HepG2 (cell line): ENCODE measurements around the gene ACP7. TPM values are rescaled to one million over a fixed set of nuclear protein-coding genes. Genes with fewer than 3 reads are reported as not detected.

ENCODE experiments used
- CHD4 ChIP-seq: fragments of 200-600 bp; sonication (generic); IDR thresholded peaks from 2 replicates; pipeline ENCODE4 v1.7.0; 2017; ENCODE audit warnings: mild to moderate bottlenecking, low read length, borderline replicate concordance
- HOXA9 ChIP-seq: sonication (generic); formaldehyde crosslinking; IDR thresholded peaks from 2 replicates; pipeline ENCODE4 v1.8.1; 2022; ENCODE audit warnings: missing genetic modification reagents, mild to moderate bottlenecking, moderate library complexity, borderline replicate concordance
- KDM2A ChIP-seq: sonication (generic); formaldehyde crosslinking; IDR thresholded peaks from 2 replicates; pipeline ENCODE4 v1.4.0; 2020; ENCODE audit warnings: low read depth, missing genetic modification reagents, borderline replicate concordance
- NFIC ChIP-seq: IDR thresholded peaks from 2 replicates; pipeline ENCODE4 v1.6.1; 2012; ENCODE audit warnings: mild to moderate bottlenecking, low read length, inconsistent platforms
- NFKBIZ ChIP-seq: IDR thresholded peaks from 2 replicates; pipeline ENCODE4 v1.6.1; 2018; ENCODE audit warnings: missing genetic modification reagents, missing compliant biosample characterization
- RFX5 ChIP-seq: IDR thresholded peaks from 2 replicates; pipeline ENCODE4 v1.6.1; 2011; ENCODE audit warnings: low read depth, low read length, improper control_type of control experiment
- SIN3A ChIP-seq: IDR thresholded peaks from 2 replicates; pipeline ENCODE4 v1.6.1; 2011; ENCODE audit warnings: low read depth, mild to moderate bottlenecking, control low read depth, low read length, borderline replicate concordance
- SOX5 ChIP-seq: IDR thresholded peaks from 2 replicates; pipeline ENCODE4 v1.6.1; 2016; ENCODE audit warnings: borderline replicate concordance
- YEATS2 ChIP-seq: sonication (generic); formaldehyde crosslinking; IDR thresholded peaks from 2 replicates; pipeline ENCODE4 v1.4.0; 2020; ENCODE audit warnings: missing genetic modification reagents, borderline replicate concordance
- ZNF530 ChIP-seq: sonication (generic); formaldehyde crosslinking; IDR thresholded peaks from 2 replicates; pipeline ENCODE4 v1.5.0; 2020; ENCODE audit warnings: low read depth, mild to moderate bottlenecking, missing genetic modification reagents
- ZNF614 ChIP-seq: IDR thresholded peaks from 2 replicates; pipeline ENCODE4 v1.6.1; 2018; ENCODE audit warnings: missing biosample characterization, missing genetic modification reagents, inconsistent platforms, borderline replicate concordance
- polyA plus RNA-seq, 8 experiments: library from polyadenylated mRNA; depleted of rRNA in 3 of 8; stranded (reverse) in 7 of 8; unstranded in 1 of 8; fragments of >200 nt; fragmentation: Illumina TruSeq in 4 of 8; extraction: Trizol in 4 of 8; gene quantifications; 2 replicates each; pipeline versions ENCODE4 v1.2.1 to v1.2.3, GENCODE V29; 2011 to 2016; ENCODE audit warnings: low read depth in 4 of 8, missing spikeins in 1 of 8, mixed read lengths in 1 of 8; ENCODE audit not compliant: insufficient read depth in 1 of 8
- total RNA-seq, 5 experiments: library from RNA; depleted of rRNA; stranded (reverse); fragments of >200 nt; fragmentation: Illumina TruSeq; extraction: Trizol; gene quantifications; 2 replicates each; pipeline ENCODE4 v1.2.3, GENCODE V29; 2016; ENCODE audit warnings: low read depth in 1 of 5
- TF ChIP-seq, protein P1 (sequence below): sonication (generic); formaldehyde crosslinking; IDR thresholded peaks from 2 replicates; pipeline ENCODE4 v1.5.0; 2020; ENCODE audit warnings: missing genetic modification reagents, mild to moderate bottlenecking, borderline replicate concordance
- TF ChIP-seq, protein P2 (sequence below): sonication (generic); formaldehyde crosslinking; IDR thresholded peaks from 2 replicates; pipeline ENCODE4 v1.5.0; 2020; ENCODE audit warnings: mild to moderate bottlenecking, missing genetic modification reagents, borderline replicate concordance
- TF ChIP-seq, protein P3 (sequence below): sonication (generic); formaldehyde crosslinking; IDR thresholded peaks from 2 replicates; pipeline ENCODE4 v1.4.0; 2020; ENCODE audit warnings: missing genetic modification reagents, borderline replicate concordance
- TF ChIP-seq, protein P4 (sequence below): IDR thresholded peaks from 2 replicates; pipeline ENCODE4 v1.4.0; 2020; ENCODE audit warnings: mild to moderate bottlenecking, missing genetic modification reagents
- TF ChIP-seq, protein P5 (sequence below): sonication (generic); formaldehyde crosslinking; IDR thresholded peaks from 2 replicates; pipeline ENCODE4 v1.5.0; 2020; ENCODE audit warnings: missing genetic modification reagents

Gene ACP7
- total and polyA plus RNA-seq, 2 of the 13 experiments (the other 11 are each of a cell fraction or from before 2014, with no cell fraction given): not detected

DNA sequence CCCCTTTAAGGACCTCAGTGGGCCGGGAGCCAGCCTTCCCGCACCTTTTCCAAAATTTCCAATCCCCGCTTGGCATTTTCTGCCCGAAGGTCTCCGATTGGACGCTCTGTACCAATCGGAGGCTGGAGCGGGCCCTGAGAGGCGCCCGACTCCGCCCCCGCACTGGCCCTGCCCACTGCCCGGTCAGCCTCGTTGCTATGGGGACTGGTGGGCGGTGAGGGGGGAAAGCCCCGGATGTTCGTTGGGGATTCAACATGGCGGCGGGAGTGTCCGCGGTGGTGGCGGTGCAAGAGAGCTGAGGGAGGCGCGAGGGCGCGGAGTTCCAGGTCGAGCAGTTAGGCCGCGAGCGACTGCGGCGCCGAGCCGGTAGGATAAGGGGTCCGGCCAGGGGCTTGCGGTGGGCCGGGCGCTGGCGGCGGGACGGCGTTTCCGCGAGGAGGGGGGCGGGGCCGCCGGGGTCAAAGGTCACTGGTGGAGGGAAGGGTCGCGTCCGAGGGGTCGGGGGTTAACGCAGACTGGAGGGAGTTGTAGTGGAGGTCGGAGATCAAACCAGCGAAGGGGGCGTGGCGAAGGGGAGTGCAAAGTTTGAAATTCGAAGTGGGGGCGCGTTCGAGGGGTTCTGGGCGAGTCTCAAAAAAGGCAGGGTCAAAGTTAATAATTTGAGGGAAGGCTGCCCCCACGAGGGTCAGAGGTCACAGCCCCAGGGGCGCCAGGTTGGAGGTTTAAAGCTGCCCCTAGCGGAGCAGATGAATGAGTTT is 41.6 kb downstream of the ACP7 start, which contains the start of gene PAK4 (continued):
- no peak; the same call in 1 of the 2 replicates for TF ChIP-seq SIN3A
- TF ChIP-seq RFX5: peak; percentile 71
- TF ChIP-seq, protein P1, sequence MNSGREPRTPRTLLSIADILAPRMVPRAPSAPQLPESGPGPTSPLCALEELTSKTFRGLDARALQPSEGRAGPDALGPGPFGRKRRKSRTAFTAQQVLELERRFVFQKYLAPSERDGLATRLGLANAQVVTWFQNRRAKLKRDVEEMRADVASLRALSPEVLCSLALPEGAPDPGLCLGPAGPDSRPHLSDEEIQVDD (CRISPR knock-in tag): no peak
- no peak for TF ChIP-seq HOXA9 (CRISPR knock-in tag)
- peak; percentile 42; the same call in 1 of the 2 replicates for TF ChIP-seq CHD4
- TF ChIP-seq, protein P2, sequence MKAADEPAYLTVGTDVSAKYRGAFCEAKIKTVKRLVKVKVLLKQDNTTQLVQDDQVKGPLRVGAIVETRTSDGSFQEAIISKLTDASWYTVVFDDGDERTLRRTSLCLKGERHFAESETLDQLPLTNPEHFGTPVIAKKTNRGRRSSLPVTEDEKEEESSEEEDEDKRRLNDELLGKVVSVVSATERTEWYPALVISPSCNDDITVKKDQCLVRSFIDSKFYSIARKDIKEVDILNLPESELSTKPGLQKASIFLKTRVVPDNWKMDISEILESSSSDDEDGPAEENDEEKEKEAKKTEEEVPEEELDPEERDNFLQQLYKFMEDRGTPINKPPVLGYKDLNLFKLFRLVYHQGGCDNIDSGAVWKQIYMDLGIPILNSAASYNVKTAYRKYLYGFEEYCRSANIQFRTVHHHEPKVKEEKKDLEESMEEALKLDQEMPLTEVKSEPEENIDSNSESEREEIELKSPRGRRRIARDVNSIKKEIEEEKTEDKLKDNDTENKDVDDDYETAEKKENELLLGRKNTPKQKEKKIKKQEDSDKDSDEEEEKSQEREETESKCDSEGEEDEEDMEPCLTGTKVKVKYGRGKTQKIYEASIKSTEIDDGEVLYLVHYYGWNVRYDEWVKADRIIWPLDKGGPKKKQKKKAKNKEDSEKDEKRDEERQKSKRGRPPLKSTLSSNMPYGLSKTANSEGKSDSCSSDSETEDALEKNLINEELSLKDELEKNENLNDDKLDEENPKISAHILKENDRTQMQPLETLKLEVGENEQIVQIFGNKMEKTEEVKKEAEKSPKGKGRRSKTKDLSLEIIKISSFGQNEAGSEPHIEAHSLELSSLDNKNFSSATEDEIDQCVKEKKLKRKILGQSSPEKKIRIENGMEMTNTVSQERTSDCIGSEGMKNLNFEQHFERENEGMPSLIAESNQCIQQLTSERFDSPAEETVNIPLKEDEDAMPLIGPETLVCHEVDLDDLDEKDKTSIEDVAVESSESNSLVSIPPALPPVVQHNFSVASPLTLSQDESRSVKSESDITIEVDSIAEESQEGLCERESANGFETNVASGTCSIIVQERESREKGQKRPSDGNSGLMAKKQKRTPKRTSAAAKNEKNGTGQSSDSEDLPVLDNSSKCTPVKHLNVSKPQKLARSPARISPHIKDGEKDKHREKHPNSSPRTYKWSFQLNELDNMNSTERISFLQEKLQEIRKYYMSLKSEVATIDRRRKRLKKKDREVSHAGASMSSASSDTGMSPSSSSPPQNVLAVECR (CRISPR knock-in tag): peak; percentile 97
- no peak for TF ChIP-seq ZNF530
- TF ChIP-seq, protein P3, sequence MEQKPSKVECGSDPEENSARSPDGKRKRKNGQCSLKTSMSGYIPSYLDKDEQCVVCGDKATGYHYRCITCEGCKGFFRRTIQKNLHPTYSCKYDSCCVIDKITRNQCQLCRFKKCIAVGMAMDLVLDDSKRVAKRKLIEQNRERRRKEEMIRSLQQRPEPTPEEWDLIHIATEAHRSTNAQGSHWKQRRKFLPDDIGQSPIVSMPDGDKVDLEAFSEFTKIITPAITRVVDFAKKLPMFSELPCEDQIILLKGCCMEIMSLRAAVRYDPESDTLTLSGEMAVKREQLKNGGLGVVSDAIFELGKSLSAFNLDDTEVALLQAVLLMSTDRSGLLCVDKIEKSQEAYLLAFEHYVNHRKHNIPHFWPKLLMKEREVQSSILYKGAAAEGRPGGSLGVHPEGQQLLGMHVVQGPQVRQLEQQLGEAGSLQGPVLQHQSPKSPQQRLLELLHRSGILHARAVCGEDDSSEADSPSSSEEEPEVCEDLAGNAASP (CRISPR knock-in tag): no peak; the same call in 1 of the 2 replicates
- TF ChIP-seq, protein P4, sequence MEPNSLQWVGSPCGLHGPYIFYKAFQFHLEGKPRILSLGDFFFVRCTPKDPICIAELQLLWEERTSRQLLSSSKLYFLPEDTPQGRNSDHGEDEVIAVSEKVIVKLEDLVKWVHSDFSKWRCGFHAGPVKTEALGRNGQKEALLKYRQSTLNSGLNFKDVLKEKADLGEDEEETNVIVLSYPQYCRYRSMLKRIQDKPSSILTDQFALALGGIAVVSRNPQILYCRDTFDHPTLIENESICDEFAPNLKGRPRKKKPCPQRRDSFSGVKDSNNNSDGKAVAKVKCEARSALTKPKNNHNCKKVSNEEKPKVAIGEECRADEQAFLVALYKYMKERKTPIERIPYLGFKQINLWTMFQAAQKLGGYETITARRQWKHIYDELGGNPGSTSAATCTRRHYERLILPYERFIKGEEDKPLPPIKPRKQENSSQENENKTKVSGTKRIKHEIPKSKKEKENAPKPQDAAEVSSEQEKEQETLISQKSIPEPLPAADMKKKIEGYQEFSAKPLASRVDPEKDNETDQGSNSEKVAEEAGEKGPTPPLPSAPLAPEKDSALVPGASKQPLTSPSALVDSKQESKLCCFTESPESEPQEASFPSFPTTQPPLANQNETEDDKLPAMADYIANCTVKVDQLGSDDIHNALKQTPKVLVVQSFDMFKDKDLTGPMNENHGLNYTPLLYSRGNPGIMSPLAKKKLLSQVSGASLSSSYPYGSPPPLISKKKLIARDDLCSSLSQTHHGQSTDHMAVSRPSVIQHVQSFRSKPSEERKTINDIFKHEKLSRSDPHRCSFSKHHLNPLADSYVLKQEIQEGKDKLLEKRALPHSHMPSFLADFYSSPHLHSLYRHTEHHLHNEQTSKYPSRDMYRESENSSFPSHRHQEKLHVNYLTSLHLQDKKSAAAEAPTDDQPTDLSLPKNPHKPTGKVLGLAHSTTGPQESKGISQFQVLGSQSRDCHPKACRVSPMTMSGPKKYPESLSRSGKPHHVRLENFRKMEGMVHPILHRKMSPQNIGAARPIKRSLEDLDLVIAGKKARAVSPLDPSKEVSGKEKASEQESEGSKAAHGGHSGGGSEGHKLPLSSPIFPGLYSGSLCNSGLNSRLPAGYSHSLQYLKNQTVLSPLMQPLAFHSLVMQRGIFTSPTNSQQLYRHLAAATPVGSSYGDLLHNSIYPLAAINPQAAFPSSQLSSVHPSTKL (CRISPR knock-in tag): peak; percentile 54
- peak; percentile 25; the same call in 1 of the 2 replicates for TF ChIP-seq YEATS2 (CRISPR knock-in tag)
- TF ChIP-seq, protein P5, sequence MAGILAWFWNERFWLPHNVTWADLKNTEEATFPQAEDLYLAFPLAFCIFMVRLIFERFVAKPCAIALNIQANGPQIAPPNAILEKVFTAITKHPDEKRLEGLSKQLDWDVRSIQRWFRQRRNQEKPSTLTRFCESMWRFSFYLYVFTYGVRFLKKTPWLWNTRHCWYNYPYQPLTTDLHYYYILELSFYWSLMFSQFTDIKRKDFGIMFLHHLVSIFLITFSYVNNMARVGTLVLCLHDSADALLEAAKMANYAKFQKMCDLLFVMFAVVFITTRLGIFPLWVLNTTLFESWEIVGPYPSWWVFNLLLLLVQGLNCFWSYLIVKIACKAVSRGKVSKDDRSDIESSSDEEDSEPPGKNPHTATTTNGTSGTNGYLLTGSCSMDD (CRISPR knock-in tag): no peak
- TF ChIP-seq KDM2A: peak; percentile 62; the same call in 1 of the 2 replicates
- no peak for TF ChIP-seq NFIC
- no peak for TF ChIP-seq ZNF614 (CRISPR knock-in tag)
- peak; percentile 27; the same call in 1 of the 2 replicates for TF ChIP-seq SOX5 (CRISPR knock-in tag)
- no peak for TF ChIP-seq NFKBIZ
